GM18867 (cell line): Measurements from ENCODE around the gene CHMP3.
"Not testable (repeated sequence)": the region's sequence is repeated elsewhere in the genome, so short reads cannot be mapped to it uniquely, and the experiment has no call there.

Experiments
- ATAC-seq: cut with Tn5 transposase; IDR thresholded peaks from one replicate; pipeline ENCODE4 v1.9.1; 2021; ENCODE audit warnings: mild to moderate bottlenecking, moderate library complexity; ENCODE audit not compliant: unreplicated experiment

Gene CHMP3

DNA sequence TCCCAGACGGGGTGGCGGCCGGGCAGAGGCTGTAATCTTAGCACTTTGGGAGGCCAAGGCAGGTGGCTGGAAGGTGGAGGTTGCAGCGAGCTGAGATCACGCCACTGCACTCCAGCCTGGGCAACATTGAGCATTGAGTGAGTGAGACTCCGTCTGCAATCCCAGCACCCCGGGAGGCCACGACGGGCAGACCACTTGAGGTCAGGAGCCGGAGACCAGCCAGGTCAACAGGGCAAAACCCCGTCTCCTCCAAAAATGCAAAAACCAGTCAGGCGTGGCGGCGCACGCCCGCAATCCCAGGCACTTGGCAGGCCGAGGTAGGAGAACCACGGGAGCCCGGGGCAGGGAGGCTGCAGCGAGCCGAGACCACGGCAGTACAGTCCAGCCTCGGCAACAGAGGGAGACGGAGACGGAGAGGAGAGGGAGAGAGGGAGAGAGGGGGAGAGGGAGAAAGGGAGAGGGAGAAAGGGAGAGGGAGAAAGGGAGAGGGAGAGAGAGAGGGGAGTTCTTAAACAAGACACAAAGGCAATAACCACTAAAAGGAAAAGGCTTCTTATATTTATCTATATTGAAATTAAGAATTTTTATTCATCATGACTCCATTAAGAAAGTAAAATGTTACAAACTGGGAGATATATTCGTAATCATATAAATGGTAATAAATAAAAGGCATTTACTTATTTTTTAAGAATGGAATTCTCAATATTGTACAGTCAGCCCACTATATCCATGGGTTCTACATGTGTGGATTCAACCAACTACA, 13.1 kb downstream of the CHMP3 start:
- ATAC-seq, result not testable (repeated sequence)

DNA sequence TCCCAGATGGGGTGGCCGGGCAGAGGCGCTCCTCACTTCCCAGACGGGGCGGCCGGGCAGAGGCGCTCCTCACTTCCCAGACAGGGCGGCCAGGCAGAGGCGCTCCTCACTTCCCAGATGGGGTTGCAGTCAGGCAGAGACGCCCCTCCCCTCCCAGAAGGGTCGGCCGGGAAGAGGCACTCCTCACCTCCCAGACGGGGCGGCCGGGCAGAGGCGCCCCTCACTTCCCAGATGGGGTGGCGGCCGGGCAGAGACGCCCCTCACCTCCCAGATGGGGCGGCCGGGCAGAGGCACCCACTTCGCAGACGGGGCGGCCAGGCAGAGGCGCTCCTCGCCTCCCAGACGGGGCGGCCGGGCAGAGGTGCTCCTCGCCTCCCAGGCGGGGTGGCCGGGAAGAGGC, 13.8 kb downstream of the CHMP3 start:
- not testable (repeated sequence) for ATAC-seq

DNA sequence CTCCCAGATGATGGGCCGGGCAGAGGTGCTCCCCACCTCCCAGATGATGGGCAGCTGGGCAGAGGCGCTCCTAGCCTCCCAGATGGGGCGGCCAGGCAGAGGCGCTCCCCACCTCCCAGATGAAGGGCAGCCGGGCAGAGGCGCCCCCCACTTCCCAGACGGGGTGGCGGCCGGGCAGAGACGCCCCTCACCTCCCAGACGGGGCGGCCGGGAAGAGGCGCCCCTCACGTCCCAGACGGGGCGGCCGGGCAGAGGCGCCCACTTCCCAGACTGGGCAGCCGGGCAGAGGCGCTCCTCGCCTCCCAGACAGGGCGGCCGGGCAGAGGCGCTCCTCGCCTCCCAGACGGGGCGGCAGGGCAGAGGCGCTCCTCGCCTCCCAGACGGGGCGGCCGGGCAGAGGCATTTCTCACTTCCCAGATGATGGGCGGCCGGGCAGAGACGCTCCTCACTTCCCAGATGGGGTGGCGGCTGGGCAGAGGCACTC, 14.3 kb downstream of the CHMP3 start:
- not testable (repeated sequence) for ATAC-seq

DNA sequence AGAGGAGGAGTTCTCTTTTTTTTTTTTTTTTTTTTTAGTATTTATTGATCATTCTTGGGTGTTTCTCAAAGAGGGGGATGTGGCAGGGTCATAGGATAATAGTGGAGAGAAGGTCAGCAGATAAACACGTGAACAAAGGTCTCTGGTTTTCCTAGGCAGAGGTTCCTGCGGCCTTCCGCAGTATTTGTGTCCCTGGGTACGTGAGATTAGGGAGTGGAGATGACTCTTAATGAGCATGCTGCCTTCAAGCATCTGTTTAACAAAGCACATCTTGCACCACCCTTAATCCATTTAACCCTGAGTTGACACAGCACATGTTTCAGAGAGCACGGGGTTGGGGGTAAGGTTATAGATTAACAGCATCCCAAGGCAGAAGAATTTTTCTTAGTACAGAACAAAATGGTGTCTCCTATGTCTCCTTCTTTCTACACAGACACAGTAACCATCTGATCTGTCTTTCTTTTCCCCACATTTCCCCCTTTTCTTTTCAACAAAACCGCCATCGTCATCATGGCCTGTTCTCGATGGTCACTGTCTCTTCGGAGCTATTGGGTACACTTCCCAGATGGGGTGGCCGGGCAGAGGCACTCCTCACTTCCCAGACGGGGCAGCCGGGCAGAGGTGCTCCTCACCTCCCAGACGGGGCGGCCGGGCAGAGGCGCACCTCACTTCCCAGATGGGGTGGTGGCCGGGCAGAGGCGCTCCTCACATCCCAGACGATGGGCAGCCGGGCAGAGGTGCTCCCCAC, 14.9 kb downstream of the CHMP3 start:
- not testable (repeated sequence) for ATAC-seq

DNA sequence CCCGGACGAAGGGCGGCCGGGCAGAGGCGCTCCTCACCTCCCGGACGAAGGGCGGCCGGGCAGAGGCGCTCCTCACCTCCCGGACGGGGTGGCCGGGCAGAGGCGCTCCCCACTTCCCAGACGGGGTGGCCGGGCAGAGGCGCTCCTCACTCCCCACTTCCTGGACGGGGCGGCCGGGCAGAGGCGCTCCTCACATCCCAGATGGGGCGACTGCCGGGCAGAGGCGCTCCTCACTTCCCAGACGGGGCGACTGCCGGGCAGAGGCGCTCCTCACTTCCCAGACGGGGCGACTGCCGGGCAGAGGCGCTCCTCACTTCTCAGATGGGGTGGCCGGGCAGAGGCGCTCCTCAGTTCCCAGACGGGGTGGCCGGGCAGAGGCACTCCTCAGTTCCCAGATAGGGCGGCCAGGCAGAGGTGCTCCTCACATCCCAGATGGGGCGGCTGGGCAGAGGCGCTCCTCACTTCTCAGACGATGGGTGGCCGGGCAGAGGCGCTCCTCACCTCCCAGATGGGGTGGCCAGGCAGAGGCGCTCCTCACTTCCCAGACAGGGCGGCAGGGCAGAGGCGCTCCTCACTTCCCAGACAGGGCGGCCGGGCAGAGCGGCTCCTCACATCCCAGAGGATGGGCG, 17.8 kb downstream of the CHMP3 start:
- ATAC-seq, result not testable (repeated sequence)

DNA sequence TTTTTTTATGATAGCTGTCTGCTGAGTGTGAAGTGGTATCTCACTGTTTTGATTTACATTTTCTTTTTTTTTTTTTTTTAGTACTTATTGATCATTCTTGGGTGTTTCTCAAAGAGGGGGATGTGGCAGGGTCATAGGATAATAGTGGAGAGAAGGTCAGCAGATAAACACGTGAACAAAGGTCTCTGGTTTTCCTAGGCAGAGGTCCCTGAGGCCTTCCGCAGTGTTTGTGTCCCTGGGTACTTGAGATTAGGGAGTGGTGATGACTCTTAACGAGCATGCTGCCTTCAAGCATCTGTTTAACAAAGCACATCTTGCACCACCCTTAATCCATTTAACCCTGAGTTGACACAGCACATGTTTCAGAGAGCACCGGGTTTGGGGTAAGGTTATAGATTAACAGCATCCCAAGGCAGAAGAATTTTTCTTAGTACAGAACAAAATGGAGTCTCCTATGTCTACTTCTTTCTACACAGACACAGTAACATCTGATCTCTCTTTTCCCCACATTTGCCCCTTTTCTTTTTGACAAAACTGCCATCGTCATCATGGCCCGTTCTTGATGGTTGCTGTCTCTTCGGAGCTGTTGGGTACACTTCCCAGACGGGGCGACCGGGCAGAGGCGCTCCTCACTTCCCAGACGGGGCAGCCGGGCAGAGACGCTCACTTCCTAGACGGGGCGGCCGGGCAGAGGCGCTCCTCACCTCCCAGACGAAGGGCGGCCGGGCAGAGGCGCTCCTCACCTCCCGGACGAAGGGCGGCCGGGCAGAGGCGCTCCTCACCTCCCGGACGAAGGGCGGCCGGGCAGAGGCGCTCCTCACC, 18.8 kb downstream of the CHMP3 start:
- not testable (repeated sequence) for ATAC-seq

DNA sequence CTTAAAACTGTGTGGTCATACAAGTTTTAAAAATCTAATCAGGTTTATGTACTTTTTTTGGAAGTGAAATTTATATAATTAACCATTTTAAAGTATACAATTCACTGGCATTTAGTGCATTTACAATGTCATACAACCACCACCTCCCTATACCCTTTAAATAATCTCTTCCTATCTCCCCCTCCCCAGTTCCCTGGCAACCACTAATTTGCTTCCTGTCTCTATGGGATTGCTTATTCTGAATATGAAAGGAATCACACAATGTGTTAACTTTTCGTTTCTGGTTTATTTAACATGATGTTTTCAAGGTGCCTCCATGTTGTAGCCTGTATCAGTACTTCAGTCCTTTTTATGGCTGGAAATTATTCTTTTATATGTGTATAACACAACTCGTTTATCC, 19.4 kb downstream of the CHMP3 start:
- no peak for ATAC-seq

DNA sequence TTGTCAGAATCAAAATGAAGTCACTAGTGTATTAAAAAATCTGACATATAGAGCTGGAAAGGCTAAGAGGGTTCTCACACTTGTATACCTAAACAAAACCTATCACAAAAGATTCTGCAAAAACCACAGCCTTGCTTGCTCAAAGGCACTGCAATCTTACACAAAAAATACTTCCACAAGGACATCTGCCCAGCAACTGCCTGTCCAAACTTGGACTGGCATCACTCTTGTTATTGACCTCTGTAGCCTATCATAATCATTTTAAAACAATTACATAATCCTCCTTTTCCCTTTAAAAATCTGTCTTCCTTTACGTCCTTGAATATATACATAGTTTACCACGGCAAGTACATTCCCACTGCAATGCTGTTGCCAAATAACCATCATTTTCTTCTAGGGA, 19.9 kb downstream of the CHMP3 start:
- no peak for ATAC-seq

DNA sequence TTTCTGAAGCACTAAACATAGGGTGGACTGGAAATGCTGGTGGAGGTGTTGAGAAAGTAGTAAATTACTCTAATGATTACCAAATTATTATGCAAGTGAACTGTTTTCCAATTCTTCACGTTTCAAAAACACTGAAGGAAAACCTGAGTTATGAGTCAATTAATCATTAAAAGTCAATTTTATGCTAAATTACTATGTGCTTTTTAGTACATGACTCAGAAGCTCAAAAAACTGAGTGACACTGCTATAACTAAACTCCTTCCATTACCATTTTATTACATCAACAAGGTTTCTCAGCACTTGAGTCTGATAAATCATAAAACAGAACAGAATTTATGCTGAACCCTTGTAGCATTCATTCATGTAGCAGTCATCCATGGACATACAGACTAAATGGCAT, 20.4 kb downstream of the CHMP3 start:
- no peak for ATAC-seq

DNA sequence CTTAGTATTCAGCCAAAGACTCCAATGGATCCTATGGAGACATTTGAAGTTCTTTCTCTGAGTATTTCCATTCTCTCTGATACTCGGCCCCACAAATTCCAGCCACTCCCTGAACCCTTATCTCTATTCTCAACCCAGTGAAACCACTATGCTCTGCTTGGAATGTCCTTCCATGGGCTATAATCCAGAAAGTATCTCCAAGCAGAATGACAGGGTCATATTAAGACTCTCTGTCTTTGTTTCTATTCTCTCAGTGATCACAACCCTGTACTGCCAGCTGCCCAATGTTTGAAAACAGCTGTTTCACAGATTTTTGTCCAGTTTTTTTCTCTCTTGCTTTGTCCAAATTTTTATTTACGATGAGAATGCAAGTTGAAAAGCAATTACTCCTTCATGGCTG, 21.9 kb downstream of the CHMP3 start:
- no peak for ATAC-seq

DNA sequence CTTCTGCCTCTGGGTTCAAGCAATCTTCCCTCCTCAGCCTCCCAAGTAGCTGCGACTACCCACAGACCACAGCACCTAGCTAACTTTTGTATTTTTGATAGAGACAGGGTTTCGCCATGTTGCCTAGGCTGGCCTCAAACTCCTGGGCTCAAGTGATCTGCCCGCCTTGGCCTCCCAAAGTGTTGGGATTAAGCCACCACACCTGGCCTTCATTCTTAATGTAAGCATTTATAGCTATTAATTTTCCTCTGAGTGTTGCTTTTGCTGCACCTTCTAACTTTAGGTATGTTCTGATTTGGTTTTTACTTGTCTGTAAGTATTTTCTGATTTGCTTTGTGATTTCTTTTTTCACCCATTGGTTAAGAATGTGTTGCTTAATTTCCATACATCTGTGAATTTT, 29.7 kb downstream of the CHMP3 start:
- ATAC-seq, result no peak

DNA sequence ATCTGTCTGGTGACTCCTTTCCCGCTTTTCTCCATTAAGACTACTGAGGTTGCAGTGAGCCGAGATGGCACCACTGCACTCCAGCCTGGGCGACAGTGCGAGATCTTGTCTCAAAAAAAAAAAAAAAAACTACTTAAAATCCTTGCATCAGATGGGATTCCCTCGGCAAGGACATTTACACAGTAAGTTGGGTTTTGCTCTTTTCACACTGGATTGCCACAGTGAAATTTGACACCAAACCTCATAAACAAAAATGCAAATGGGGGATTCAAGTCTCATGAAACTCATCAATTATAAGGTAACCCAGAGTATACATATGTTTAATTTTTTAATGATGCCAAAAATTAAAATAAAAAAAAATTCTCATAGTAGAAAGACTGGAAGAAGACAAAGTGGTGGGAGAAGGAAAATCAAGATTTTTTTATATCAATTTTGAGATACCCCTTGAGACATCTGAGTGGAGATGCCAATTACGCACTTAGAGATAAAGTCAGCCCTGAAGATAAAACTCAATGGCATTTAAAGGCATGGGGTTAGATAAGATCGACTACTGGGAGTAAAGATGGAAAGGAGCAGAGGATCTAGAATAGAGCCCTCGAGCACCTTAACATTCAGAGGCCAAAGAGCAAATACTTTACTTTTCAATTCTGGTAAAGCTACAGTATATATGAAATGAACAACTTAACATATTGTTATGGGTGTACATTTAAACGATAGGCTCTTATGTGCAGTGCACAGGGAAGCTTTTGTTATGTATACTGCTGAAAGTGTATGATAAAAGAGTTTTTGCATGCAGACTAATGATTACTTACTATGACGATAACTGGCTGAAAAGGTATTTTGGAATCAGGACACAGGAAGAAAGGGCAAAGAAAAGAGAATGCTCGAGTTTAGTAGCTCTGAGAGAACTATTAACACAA, 37.6 kb downstream of the CHMP3 start:
- no peak for ATAC-seq

DNA sequence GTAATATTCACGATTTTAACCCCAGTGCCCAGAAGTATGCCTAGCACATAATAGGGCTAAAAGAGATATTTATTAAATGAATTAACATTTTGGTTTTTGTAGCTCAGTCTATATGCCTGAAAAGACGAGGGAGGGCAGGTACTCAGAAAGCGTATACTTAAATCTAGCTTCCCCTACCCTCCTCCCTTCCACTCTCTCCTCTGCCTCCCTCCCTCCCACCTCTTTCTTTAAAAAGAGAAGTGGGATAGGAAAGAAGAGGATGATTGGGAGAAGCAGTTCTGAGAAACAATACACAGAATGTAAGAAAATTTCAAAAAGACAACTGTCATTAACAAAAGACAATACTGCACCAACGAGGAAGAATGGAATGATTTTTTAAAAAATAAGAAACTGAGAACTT, 39.8 kb downstream of the CHMP3 start:
- ATAC-seq, result no peak

DNA sequence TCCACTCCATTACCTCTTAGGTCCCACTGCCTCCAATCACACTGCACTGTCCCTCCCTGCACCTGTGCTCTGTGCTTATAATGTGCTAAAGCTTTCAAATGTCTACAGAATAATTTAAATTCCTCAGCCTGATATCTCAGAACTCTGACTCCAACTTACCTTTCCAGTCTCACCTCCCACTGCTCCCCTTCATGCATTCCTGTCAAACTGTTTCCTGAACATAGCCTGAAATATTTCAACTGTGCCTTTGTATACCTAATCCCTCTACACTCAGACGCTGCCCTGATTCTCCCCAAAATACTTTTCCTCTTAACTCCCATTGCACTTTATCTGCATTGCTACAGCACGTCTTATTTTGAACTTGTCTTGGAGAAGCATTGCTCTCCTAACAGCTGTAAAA, 40.5 kb downstream of the CHMP3 start:
- ATAC-seq, result no peak

DNA sequence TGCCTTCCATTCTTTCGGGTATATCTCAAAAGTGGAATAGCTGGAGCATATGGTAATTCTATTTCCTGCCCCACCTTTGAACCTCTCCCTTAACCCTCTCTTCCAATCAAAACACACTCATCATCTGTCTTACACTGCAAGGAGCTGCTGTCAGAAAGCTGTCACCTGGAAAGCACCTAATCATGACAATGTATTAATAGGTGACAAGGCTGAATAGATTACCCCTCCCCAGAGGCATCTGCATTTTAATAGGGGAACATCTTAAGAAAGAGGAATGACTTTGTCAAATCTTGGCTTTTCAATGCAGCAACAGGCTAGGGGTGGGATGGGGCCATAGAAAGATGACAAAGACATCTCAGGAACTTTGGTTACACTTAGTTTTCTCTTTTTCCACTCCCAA, 41.3 kb downstream of the CHMP3 start:
- no peak for ATAC-seq

DNA sequence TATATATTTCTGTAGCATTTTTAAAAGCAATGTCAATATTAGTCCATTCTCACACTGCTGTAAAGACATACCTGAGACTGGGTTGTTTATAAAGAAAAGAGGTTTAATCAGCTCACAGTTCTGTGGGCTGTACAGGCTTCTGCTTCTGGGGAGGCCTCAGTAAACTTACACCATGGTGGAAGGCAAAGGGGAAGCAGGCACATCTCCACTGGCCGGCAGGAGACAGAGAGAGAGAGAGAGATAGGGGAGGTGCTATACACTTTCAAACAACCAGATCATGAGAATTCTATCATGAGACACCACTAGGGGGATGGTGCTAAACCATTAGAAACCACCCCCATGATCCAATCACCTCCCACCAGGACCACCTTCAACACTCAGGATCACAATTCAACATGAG, 43.1 kb downstream of the CHMP3 start:
- no peak for ATAC-seq

DNA sequence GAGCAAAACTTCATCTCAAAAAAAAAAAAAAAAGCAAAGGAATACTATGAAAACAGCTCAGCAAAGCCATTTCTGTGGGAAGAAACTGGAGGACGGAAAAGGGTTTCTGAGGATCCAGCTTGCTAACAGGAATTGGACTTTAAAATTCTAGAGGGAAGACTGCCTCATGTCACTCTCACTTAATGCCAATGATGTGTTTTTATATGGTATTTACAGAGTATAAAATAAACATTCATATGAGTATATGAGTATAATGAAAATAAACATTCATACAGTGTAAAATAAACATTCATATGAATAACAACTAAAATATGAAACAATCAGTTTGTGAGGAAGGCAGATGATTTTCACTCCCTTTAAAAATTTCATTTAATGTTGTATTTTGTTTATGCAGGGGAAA, 43.9 kb downstream of the CHMP3 start:
- no peak for ATAC-seq

DNA sequence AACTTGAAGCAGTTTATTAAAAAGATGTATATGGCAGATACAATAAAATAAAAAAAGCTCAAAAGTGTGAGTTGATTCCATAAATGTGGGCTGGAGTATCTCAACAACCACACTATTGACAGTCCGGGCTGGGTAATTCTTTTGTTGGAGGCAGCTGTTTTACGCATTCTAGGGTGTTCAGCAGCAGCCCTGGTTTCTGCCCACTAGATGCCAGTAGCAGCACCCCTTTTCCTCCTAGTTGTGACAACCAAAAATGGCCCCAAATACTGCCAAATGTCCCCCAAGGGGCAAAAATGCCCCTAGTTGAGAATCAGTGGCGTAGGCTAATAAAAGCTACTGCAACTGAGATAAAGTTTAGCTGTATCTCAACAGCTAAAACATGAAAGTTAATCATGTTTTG, 44.8 kb downstream of the CHMP3 start:
- ATAC-seq, result no peak

DNA sequence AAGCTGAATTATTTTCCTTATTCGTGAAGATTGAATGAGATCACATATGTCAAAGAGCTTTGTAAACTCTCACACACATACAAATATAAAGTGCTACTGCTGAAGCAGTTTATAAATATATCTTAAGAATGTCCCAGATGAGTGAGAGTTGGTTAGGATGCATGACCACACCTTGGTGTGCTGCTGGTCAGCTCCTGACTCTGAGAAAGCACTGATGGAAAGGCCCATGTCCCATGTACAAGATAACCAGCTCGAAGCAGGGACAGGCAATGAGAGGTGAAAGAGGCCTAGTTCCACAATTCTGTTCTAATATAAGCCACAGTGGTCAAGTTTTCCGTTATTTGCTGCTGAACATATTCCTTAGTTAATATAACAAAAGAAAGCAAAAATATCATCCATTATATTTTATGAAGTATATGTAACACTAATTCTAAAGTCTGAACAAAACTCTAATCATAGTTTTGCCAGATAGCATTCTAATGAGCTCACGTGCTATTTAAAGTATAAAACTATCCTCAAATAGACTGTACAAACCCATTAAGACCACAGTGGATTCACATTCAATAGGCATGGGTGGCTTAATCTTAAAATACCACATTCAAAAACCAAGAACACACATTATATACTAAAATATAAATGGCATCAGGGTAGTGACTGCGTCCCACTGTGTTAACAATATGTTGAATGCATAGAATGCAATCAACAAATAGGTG, 49.1 kb downstream of the CHMP3 start:
- ATAC-seq, result no peak
